ENCODE data around the gene CACNA1D.

Gene CACNA1D

GRCh38 chr3:53815067-53815466, 320.7 kb downstream of the CACNA1D start:
- no peaks in the 10 kb centered on the region for H3K36me3 ChIP-seq (ENCODE audit: control insufficient read depth in 1 of 2, insufficient read depth in 2 of 2, low read length in 2 of 2)

DNA sequence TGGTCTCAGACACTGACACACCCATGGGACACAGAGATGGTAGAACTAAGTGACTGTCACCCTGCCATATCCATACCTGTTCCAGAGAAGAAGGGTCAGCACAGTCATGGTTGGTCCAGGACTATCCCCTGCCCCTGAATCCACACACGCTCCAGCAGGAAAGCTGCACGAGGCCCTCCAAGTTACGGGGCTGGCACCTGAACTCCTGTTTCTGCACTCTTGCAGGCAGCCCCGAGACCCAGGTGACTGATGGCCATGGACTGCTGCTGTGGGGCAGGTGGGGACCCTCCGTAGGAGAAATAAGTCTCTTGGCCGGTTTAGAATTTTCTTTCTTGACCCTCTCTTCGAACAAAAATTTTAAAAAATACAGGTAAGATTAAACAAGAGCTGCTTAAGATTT, 321.2 kb downstream of the CACNA1D start:
- H3K36me3 ChIP-seq (ENCODE audit: control insufficient read depth in 1 of 2, insufficient read depth in 2 of 2, low read length in 2 of 2), result no peaks in the 10 kb centered on the region
- H3K4me3 ChIP-seq (ENCODE audit: low read depth in 1 of 2, low read length in 2 of 2), result no peak overlapping the region
- no peaks in the 10 kb centered on the region for H3K27me3 ChIP-seq (ENCODE audit: low read depth, low read length)
- H3K27ac ChIP-seq (ENCODE audit: low read length), result no peak overlapping the region
- H3K4me1 ChIP-seq (ENCODE audit: control insufficient read depth in 1 of 2, insufficient read depth in 2 of 2, low read length in 2 of 2), result no peaks in the 10 kb centered on the region
- no peaks in the 10 kb centered on the region for H3K9me3 ChIP-seq (ENCODE audit: control insufficient read depth in 1 of 2, low read length in 2 of 2)

More at GRCh38 chr3:53815067-53815466, 320.7 kb downstream of the CACNA1D start:
- no peak overlapping the region for H3K27ac ChIP-seq (ENCODE audit: low read length)
- H3K4me1 ChIP-seq (ENCODE audit: control insufficient read depth in 1 of 2, insufficient read depth in 2 of 2, low read length in 2 of 2), result no peaks in the 10 kb centered on the region
- no peaks in the 10 kb centered on the region for H3K9me3 ChIP-seq (ENCODE audit: control insufficient read depth in 1 of 2, low read length in 2 of 2)
- H3K4me3 ChIP-seq (ENCODE audit: low read depth in 1 of 2, low read length in 2 of 2), result no peak overlapping the region
- no peaks in the 10 kb centered on the region for H3K27me3 ChIP-seq (ENCODE audit: low read depth, low read length)

GRCh38 chr3:53816425-53816824, 322.0 kb downstream of the CACNA1D start:
- Histone ChIP-seq H3K9me3 (ENCODE audit: control insufficient read depth in 1 of 2, low read length in 2 of 2) (no peaks in the 10 kb centered on the region), H3K36me3 (ENCODE audit: control insufficient read depth in 1 of 2, insufficient read depth in 2 of 2, low read length in 2 of 2) (no peaks in the 10 kb centered on the region), H3K27ac (ENCODE audit: low read length) (no peak overlapping the region), H3K27me3 (ENCODE audit: low read depth, low read length) (no peaks in the 10 kb centered on the region), H3K4me3 (ENCODE audit: low read depth in 1 of 2, low read length in 2 of 2) (no peak overlapping the region), H3K4me1 (ENCODE audit: control insufficient read depth in 1 of 2, insufficient read depth in 2 of 2, low read length in 2 of 2) (no peaks in the 10 kb centered on the region)

- Histone ChIP-seq H3K4me3 (ENCODE audit: low read depth in 1 of 2, low read length in 2 of 2) (no peak overlapping the region), H3K27ac (ENCODE audit: low read length) (no peak overlapping the region), H3K9me3 (ENCODE audit: control insufficient read depth in 1 of 2, low read length in 2 of 2) (no peaks in the 10 kb centered on the region), H3K27me3 (ENCODE audit: low read depth, low read length) (no peaks in the 10 kb centered on the region), H3K4me1 (ENCODE audit: control insufficient read depth in 1 of 2, insufficient read depth in 2 of 2, low read length in 2 of 2) (no peaks in the 10 kb centered on the region), H3K36me3 (ENCODE audit: control insufficient read depth in 1 of 2, insufficient read depth in 2 of 2, low read length in 2 of 2) (no peaks in the 10 kb centered on the region)
These were observed 322.8 kb downstream of the CACNA1D start for GRCh38 chr3:53817211-53817610.

GRCh38 chr3:53817809-53818208, 323.4 kb downstream of the CACNA1D start:
- Histone ChIP-seq H3K4me3 (ENCODE audit: low read depth in 1 of 2, low read length in 2 of 2) (no peak overlapping the region), H3K4me1 (ENCODE audit: control insufficient read depth in 1 of 2, insufficient read depth in 2 of 2, low read length in 2 of 2) (no peaks in the 10 kb centered on the region), H3K36me3 (ENCODE audit: control insufficient read depth in 1 of 2, insufficient read depth in 2 of 2, low read length in 2 of 2) (no peaks in the 10 kb centered on the region), H3K9me3 (ENCODE audit: control insufficient read depth in 1 of 2, low read length in 2 of 2) (no peaks in the 10 kb centered on the region), H3K27me3 (ENCODE audit: low read depth, low read length) (no peaks in the 10 kb centered on the region), H3K27ac (ENCODE audit: low read length) (no peak overlapping the region)

DNA sequence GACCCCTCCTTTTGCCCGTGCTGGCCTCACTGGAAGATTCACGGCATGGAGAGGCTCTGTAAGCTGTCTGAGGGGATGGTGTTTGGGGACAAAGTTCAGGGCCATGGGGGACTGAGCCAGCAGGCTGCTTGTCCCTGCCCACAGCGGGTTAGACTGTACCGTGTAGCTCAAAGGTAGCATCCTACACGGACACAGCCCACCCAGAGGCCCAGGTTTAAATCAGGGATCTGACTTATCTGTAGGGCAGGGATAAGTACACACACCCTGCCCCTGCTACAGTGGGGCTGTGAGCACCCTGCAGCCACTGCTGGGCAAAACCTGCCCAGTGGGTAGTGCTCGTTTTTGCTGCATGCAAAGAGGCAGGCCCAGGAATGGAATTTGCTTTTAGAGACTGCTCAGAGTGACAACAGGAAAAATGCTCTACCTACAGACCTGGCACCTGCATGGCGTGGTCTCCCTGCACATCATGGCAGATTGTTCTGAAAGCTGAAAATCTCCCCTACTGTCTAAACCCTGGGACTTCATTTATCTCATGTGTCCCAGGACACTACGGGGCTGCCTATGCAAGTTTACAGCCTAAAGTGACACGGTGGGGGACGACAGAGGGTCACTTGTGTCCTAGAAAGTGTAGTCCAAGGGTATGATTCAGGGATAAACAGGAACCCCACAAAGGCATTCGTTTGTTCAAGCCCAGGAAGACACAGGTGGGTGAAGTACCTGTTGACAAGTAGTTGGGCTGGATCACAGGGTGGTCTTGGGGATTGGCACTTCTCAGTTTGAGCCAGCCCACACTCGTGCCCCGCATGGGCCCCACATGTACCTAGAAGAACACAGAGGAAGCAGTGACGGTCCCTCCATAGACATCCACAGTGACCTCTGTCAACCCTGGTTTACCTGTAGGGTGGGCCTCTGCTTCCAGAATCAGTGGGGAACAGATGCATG, 324.1 kb downstream of the CACNA1D start:
- no peaks in the 10 kb centered on the region for H3K4me1 ChIP-seq (ENCODE audit: control insufficient read depth in 1 of 2, insufficient read depth in 2 of 2, low read length in 2 of 2)
- H3K27ac ChIP-seq (ENCODE audit: low read length), result no peak overlapping the region

GRCh38 chr3:53819163-53819868, 324.9 kb downstream of the CACNA1D start:
- H3K9me3 ChIP-seq (ENCODE audit: control insufficient read depth in 1 of 2, low read length in 2 of 2), result no peaks in the 10 kb centered on the region
- H3K36me3 ChIP-seq (ENCODE audit: control insufficient read depth in 1 of 2, insufficient read depth in 2 of 2, low read length in 2 of 2), result no peaks in the 10 kb centered on the region
- H3K27me3 ChIP-seq (ENCODE audit: low read depth, low read length), result no peaks in the 10 kb centered on the region
- H3K4me3 ChIP-seq (ENCODE audit: low read depth in 1 of 2, low read length in 2 of 2), result no peak overlapping the region
- no peaks in the 10 kb centered on the region for H3K4me1 ChIP-seq (ENCODE audit: control insufficient read depth in 1 of 2, insufficient read depth in 2 of 2, low read length in 2 of 2)
- no peak overlapping the region for H3K27ac ChIP-seq (ENCODE audit: low read length)

More for the DNA sequence above, 324.1 kb downstream of the CACNA1D start:
- Histone ChIP-seq H3K36me3 (ENCODE audit: control insufficient read depth in 1 of 2, insufficient read depth in 2 of 2, low read length in 2 of 2) (no peaks in the 10 kb centered on the region), H3K9me3 (ENCODE audit: control insufficient read depth in 1 of 2, low read length in 2 of 2) (no peaks in the 10 kb centered on the region), H3K4me3 (ENCODE audit: low read depth in 1 of 2, low read length in 2 of 2) (no peak overlapping the region), H3K27me3 (ENCODE audit: low read depth, low read length) (no peaks in the 10 kb centered on the region)

GRCh38 chr3:53820084-53820483, 325.7 kb downstream of the CACNA1D start:
- Histone ChIP-seq H3K4me3 (ENCODE audit: low read depth in 1 of 2, low read length in 2 of 2) (no peak overlapping the region), H3K27ac (ENCODE audit: low read length) (no peak overlapping the region), H3K9me3 (ENCODE audit: control insufficient read depth in 1 of 2, low read length in 2 of 2) (no peaks in the 10 kb centered on the region), H3K36me3 (ENCODE audit: control insufficient read depth in 1 of 2, insufficient read depth in 2 of 2, low read length in 2 of 2) (no peaks in the 10 kb centered on the region), H3K27me3 (ENCODE audit: low read depth, low read length) (no peaks in the 10 kb centered on the region), H3K4me1 (ENCODE audit: control insufficient read depth in 1 of 2, insufficient read depth in 2 of 2, low read length in 2 of 2) (no peaks in the 10 kb centered on the region)

DNA sequence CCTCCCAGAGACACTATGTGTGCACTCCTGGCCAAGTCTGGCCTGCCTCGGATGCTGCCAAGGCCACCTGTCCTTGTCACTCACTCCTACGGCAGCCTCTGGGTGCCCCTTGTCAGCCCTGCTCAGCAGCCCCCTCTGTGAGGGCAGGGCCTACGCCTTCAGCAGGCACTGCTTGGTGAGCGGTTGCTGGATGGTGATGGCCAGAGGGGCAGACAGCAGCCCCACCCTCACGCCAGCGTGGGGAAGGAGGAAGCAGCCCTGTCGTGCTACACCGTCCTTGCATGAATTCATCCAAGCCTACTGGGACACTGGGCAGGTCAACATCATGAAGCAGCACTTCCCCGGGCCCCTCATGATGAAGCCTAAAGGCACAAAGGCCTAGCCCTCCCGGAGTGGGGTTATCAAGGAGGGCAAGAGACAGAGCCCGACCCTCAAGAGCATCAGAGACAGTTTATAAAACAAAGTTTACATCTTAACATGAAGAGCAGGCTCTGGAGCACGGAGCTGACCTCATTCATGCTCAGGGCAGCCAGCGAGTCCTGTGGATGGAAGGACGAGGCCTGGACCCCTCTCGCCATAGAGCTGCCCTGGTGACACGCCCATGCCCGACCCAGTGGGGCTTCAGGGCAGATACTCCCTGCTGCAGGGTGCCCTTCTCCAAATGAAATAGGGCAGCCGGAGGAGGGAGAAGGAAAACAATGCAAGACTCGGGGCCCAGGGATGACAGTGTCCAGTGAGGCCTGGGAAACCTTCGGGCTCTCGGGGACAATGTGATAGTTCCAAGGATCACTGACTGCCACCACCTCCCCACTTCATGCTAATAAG, 326.6 kb downstream of the CACNA1D start:
- Histone ChIP-seq H3K9me3 (ENCODE audit: control insufficient read depth in 1 of 2, low read length in 2 of 2) (no peaks in the 10 kb centered on the region), H3K27ac (ENCODE audit: low read length) (no peak overlapping the region), H3K4me1 (ENCODE audit: control insufficient read depth in 1 of 2, insufficient read depth in 2 of 2, low read length in 2 of 2) (no peaks in the 10 kb centered on the region), H3K27me3 (ENCODE audit: low read depth, low read length) (no peaks in the 10 kb centered on the region), H3K4me3 (ENCODE audit: low read depth in 1 of 2, low read length in 2 of 2) (no peak overlapping the region), H3K36me3 (ENCODE audit: control insufficient read depth in 1 of 2, insufficient read depth in 2 of 2, low read length in 2 of 2) (no peaks in the 10 kb centered on the region)

DNA sequence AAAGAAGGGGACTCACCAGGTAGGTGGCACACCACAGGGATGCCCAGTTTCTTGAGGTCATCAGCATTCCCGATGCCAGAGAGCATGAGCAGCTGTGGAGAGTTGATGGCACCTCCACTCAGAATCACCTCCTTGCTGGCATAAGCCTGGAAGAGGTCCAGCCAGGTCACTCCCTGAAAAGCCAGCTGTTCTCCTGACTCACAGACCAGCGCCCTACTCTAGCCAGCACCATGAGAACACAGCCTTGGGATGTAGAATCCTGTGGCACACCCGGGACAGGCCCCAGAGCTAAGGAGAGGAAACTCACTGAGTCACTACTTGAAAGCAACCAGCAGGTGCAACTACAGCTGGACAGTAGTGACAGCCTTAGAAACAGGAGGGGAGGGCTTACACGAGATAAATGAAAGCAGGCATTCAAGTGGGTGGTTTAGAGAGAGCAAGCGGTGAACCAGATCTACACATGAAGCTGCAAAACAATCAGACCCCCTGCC, 327.3 kb downstream of the CACNA1D start:
- no peaks in the 10 kb centered on the region for H3K9me3 ChIP-seq (ENCODE audit: control insufficient read depth in 1 of 2, low read length in 2 of 2)
- no peaks in the 10 kb centered on the region for H3K27me3 ChIP-seq (ENCODE audit: low read depth, low read length)
- no peaks in the 10 kb centered on the region for H3K36me3 ChIP-seq (ENCODE audit: control insufficient read depth in 1 of 2, insufficient read depth in 2 of 2, low read length in 2 of 2)
- no peak overlapping the region for H3K4me3 ChIP-seq (ENCODE audit: low read depth in 1 of 2, low read length in 2 of 2)
- H3K4me1 ChIP-seq (ENCODE audit: control insufficient read depth in 1 of 2, insufficient read depth in 2 of 2, low read length in 2 of 2), result no peaks in the 10 kb centered on the region
- H3K27ac ChIP-seq (ENCODE audit: low read length), result no peak overlapping the region

DNA sequence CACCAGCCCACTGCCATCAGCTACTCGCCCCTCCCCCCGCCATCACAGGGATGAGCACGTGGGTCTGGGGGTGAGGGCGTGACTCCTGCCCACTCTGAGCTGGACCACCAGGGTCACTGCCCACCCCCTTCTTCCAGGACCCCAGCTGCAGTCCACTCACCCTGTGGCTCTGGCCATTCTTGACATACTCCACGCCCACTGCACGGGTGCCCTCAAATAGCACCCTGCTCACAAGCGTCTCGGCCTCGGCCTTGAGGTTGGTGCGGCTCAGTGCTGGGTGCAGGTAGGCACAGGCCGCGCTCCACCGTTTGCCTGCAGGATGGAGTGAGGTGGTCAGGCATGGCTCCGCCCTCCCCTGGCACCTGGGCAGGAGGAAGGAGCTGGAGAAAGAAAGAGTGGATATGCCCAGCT, 327.9 kb downstream of the CACNA1D start:
- H3K27me3 ChIP-seq (ENCODE audit: low read depth, low read length), result no peaks in the 10 kb centered on the region
- no peak overlapping the region for H3K4me3 ChIP-seq (ENCODE audit: low read depth in 1 of 2, low read length in 2 of 2)
- H3K36me3 ChIP-seq (ENCODE audit: control insufficient read depth in 1 of 2, insufficient read depth in 2 of 2, low read length in 2 of 2), result no peaks in the 10 kb centered on the region
- no peaks in the 10 kb centered on the region for H3K9me3 ChIP-seq (ENCODE audit: control insufficient read depth in 1 of 2, low read length in 2 of 2)
- no peaks in the 10 kb centered on the region for H3K4me1 ChIP-seq (ENCODE audit: control insufficient read depth in 1 of 2, insufficient read depth in 2 of 2, low read length in 2 of 2)
- H3K27ac ChIP-seq (ENCODE audit: low read length), result no peak overlapping the region

All from muscle layer of duodenum (tissue), 2 donors.